Neural progenitor cell (in vitro differentiated cells): Measurements from ENCODE around the gene UBE2C. TPM values are rescaled to one million over a fixed set of nuclear protein-coding genes. Genes with fewer than 3 reads are reported as not detected.
A peak's percentile ranks its signal among the peaks of the same experiment; 100 is the strongest.
"Not testable (repeated sequence)": the region's sequence is repeated elsewhere in the genome, so short reads cannot be mapped to it uniquely, and the experiment has no call there.

Experiments used
- DNase-seq: peaks from one replicate; pipeline ENCODE4 v3.0.0-alpha.2; 2016; ENCODE audit warnings: low spot score
- H2AFZ ChIP-seq: fragments of 200-600 bp; sonication (generic); replicated peaks from 2 replicates; pipeline ENCODE4 v1.6.1; 2016; ENCODE audit warnings: antibody characterized with exemption
- H3F3A ChIP-seq: fragments of 200-600 bp; sonication (generic); 2 replicates; pipeline ENCODE4 v1.6.1; 2016; ENCODE audit warnings: antibody characterized with exemption, low read depth
- H3K27ac ChIP-seq: fragments of 200-600 bp; sonication (generic); 2 replicates; pipeline ENCODE4 v1.5.1; 2016; ENCODE audit warnings: mild to moderate bottlenecking
- H3K27me3 ChIP-seq: fragments of 200-600 bp; sonication (generic); 2 replicates; pipeline ENCODE4 v1.6.1; 2016; ENCODE audit warnings: mild to moderate bottlenecking, moderate library complexity
- H3K36me3 ChIP-seq: fragments of 200-600 bp; sonication (generic); 2 replicates; pipeline ENCODE4 v1.5.1; 2016
- H3K4me1 ChIP-seq: fragments of 200-600 bp; sonication (generic); 2 replicates; pipeline ENCODE4 v1.6.1; 2016; ENCODE audit warnings: mixed run types
- H3K4me2 ChIP-seq: fragments of 200-600 bp; sonication (generic); 2 replicates; pipeline ENCODE4 v1.6.1; 2016
- H3K4me3 ChIP-seq: fragments of 200-600 bp; sonication (generic); 2 replicates; pipeline ENCODE4 v1.5.1; 2016
- H3K79me2 ChIP-seq: fragments of 200-600 bp; sonication (generic); 2 replicates; pipeline ENCODE4 v1.6.1; 2016; ENCODE audit warnings: low read depth
- H3K9ac ChIP-seq: fragments of 200-600 bp; sonication (generic); 2 replicates; pipeline ENCODE4 v1.6.1; 2016
- H3K9me3 ChIP-seq: fragments of 200-600 bp; sonication (generic); 2 replicates; pipeline ENCODE4 v1.5.1; 2016; ENCODE audit warnings: low read depth
- H4K20me1 ChIP-seq: fragments of 200-600 bp; sonication (generic); 2 replicates; pipeline ENCODE4 v1.6.1; 2016; ENCODE audit warnings: low read depth
- H3K27ac Mint-ChIP-seq: 3 replicates; pipeline ENCODE4 v1.8.0; 2021; ENCODE audit warnings: mixed read lengths
- H3K27me3 Mint-ChIP-seq: 2 replicates; pipeline ENCODE4 v1.8.0; 2022; ENCODE audit warnings: low read depth, mild to moderate bottlenecking, inconsistent platforms, moderate library complexity, mixed read lengths; ENCODE audit not compliant: insufficient read depth
- H3K36me3 Mint-ChIP-seq: 3 replicates; pipeline ENCODE4 v1.8.0; 2021; ENCODE audit warnings: mixed read lengths
- H3K4me1 Mint-ChIP-seq: 3 replicates; pipeline ENCODE4 v1.8.0; 2021; ENCODE audit warnings: mixed read lengths
- H3K4me3 Mint-ChIP-seq: 3 replicates; pipeline ENCODE4 v1.8.0; 2021; ENCODE audit warnings: mild to moderate bottlenecking, moderate library complexity, mixed read lengths
- H3K9me3 Mint-ChIP-seq: 3 replicates; pipeline ENCODE4 v1.8.0; 2020; ENCODE audit warnings: mixed read lengths
- CTCF ChIP-seq: fragments of 200-600 bp; sonication (generic); IDR thresholded peaks from 2 replicates; pipeline ENCODE4 v1.5.1; 2017; ENCODE audit warnings: antibody characterized with exemption, mild to moderate bottlenecking
- EZH2 ChIP-seq: fragments of 200-600 bp; sonication (generic); IDR thresholded peaks from 2 replicates; pipeline ENCODE4 v1.6.1; 2017; ENCODE audit warnings: antibody characterized with exemption, mild to moderate bottlenecking, moderate library complexity
- EZH2phosphoT487 ChIP-seq: fragments of 200-600 bp; sonication (generic); IDR thresholded peaks from 2 replicates; pipeline ENCODE4 v1.6.1; 2017; ENCODE audit warnings: antibody characterized with exemption
- total RNA-seq: library from RNA; depleted of rRNA; stranded (reverse); fragments of >200 nt; gene quantifications from 2 replicates; pipeline ENCODE4 v1.2.3, GENCODE V29; 2015; ENCODE audit warnings: low replicate concordance

Gene UBE2C
- 325 and 442 TPM in 2 replicates for total RNA-seq

- peaks cover 38% of the 10 kb centered on the region for H4K20me1 ChIP-seq
- H2AFZ ChIP-seq: peak within 1 kb of the TSS; percentile 34
- Mint-ChIP-seq H3K27me3 (no peaks in the 10 kb centered on the region), H3K4me3 (peak within 1 kb of the TSS; percentile 99), H3K9me3 (peaks cover 3% of the 10 kb centered on the region), H3K36me3 (peaks cover 45% of the 10 kb centered on the region), H3K27ac (peak within 1 kb of the TSS; percentile 95), H3K4me1 (peaks cover 30% of the 10 kb centered on the region)
- H3K79me2 ChIP-seq: peaks cover 36% of the 10 kb centered on the region
- peaks cover 16% of the 10 kb centered on the region for H3K4me1 ChIP-seq
- no peaks in the 10 kb centered on the region for H3K27me3 ChIP-seq
- H3F3A ChIP-seq: peaks cover 40% of the 10 kb centered on the region
- H3K4me3 ChIP-seq: peak within 1 kb of the TSS; percentile 98
- peak within 1 kb of the TSS; percentile 81 for H3K9ac ChIP-seq
- peaks cover 9% of the 10 kb centered on the region for H3K36me3 ChIP-seq
- peak; percentile 98 for DNase-seq
- H3K4me2 ChIP-seq: peak within 1 kb of the TSS; percentile 92
- H3K27ac ChIP-seq: no peak within 1 kb of the TSS
- TF ChIP-seq EZH2 (no peak), EZH2phosphoT487 (no peak), CTCF (no peak)
- H3K9me3 ChIP-seq: no peaks in the 10 kb centered on the region
These were observed at the start of gene UBE2C for GRCh38 chr20:45812157-45813005. Gene UBE2C, plus strand, starts transcription at chr20:45812644. Its CDS starts 52 bp downstream, at chr20:45812696.

GRCh38 chr20:45764618-45765282 lies 47.7 kb upstream of the UBE2C start:
- not testable (repeated sequence) for H3K9ac ChIP-seq, H4K20me1 ChIP-seq, H3K36me3 Mint-ChIP-seq, H3K27ac Mint-ChIP-seq, H3K9me3 ChIP-seq, H3K4me3 Mint-ChIP-seq, DNase-seq, H3K36me3 ChIP-seq, H3K4me3 ChIP-seq, H3K4me1 Mint-ChIP-seq, H3K27ac ChIP-seq, H2AFZ ChIP-seq, H3K27me3 Mint-ChIP-seq, H3K79me2 ChIP-seq
- peaks cover 11% of the 10 kb centered on the region for H3K9me3 Mint-ChIP-seq
- TF ChIP-seq EZH2phosphoT487: peak; percentile 34
- Histone ChIP-seq H3K4me1 (peaks cover 23% of the 10 kb centered on the region), H3K4me2 (peak overlapping the region; percentile 71), H3F3A (peaks cover 24% of the 10 kb centered on the region), H3K27me3 (peaks cover 19% of the 10 kb centered on the region)

GRCh38 chr20:45765307-45765875 lies 47.1 kb upstream of the UBE2C start:
- TF ChIP-seq EZH2phosphoT487 (no peak), EZH2 (no peak), CTCF (no peak)
- no peaks in the 10 kb centered on the region for H3K79me2 ChIP-seq
- H3K27me3 ChIP-seq: peaks cover 19% of the 10 kb centered on the region
- Mint-ChIP-seq H3K27ac (no peak overlapping the region), H3K4me3 (no peak overlapping the region), H3K4me1 (peaks cover 3% of the 10 kb centered on the region), H3K27me3 (no peaks in the 10 kb centered on the region), H3K9me3 (peaks cover 6% of the 10 kb centered on the region), H3K36me3 (no peaks in the 10 kb centered on the region)
- no peak overlapping the region for H2AFZ ChIP-seq
- no peaks in the 10 kb centered on the region for H3K9me3 ChIP-seq
- H3K36me3 ChIP-seq: no peaks in the 10 kb centered on the region
- peak overlapping the region; percentile 71 for H3K4me2 ChIP-seq
- H3F3A ChIP-seq: peaks cover 24% of the 10 kb centered on the region
- H3K4me3 ChIP-seq: no peak overlapping the region
- H3K4me1 ChIP-seq: peaks cover 23% of the 10 kb centered on the region
- no peaks in the 10 kb centered on the region for H4K20me1 ChIP-seq
- no peak overlapping the region for H3K27ac ChIP-seq
- no peak overlapping the region for H3K9ac ChIP-seq
- DNase-seq: no peak
